B cell (primary cell): ENCODE results near the gene BIRC2. TPM values are rescaled to one million over a fixed set of nuclear protein-coding genes. Genes with fewer than 3 reads are reported as not detected.
A peak's percentile ranks its signal among the peaks of the same experiment; 100 is the strongest.

Source experiments
- ATAC-seq: fragments of 200-7000 bp; cut with Tn5 transposase; one replicate; pipeline ENCODE4 v1.10.0; 2021; ENCODE audit warnings: low read depth, mild to moderate bottlenecking, moderate number of reproducible peaks, moderate library complexity
- CTCF ChIA-PET: fragments of 350-600 bp; sonication (Branson Sonifier 250); formaldehyde crosslinking; loops from one replicate; lab custom pipeline; 2021; ENCODE audit warnings: antibody characterized with exemption, inconsistent platforms; lab: Charles Lee
- POLR2A ChIA-PET: fragments of 350-600 bp; sonication (Branson Sonifier 250); formaldehyde crosslinking; loops from one replicate; lab custom pipeline; 2021; ENCODE audit warnings: antibody characterized with exemption; lab: Charles Lee
- DNase-seq: peaks from one replicate; pipeline ENCODE4 v3.0.0; 2013
- H2AFZ ChIP-seq: 2 replicates; pipeline ENCODE4 v1.6.1; 2012; ENCODE audit warnings: mild to moderate bottlenecking, low read depth, low read length; ENCODE audit not compliant: insufficient read depth, poor library complexity, severe bottlenecking
- H3K27ac ChIP-seq, 2 donors: 1 replicate in 1 of 2; 2 replicates in 1 of 2; pipeline ENCODE4 v1.5.1; 2012 to 2013; ENCODE audit warnings: low read length in 2 of 2, mild to moderate bottlenecking in 2 of 2, moderate library complexity in 1 of 2
- H3K27me3 ChIP-seq, 4 experiments: fragments of 200-600 bp in 1 of 4; sonication (generic) in 1 of 4; replicated peaks in 1 of 4; 1 replicate in 2 of 4; 2 replicates in 2 of 4; pipeline versions ENCODE4 v1.6.1 to v1.7.0; 2013 to 2016; ENCODE audit warnings: low read length in 3 of 4, mild to moderate bottlenecking in 2 of 4, mixed read lengths in 1 of 4, moderate library complexity in 1 of 4; ENCODE audit not compliant: insufficient read depth in 4 of 4, control insufficient read depth in 3 of 4; ENCODE audit errors: control extremely low read depth in 1 of 4
- H3K36me3 ChIP-seq, 2 experiments: replicated peaks in 1 of 2; 1 replicate in 1 of 2; 2 replicates in 1 of 2; pipeline versions ENCODE4 v1.6.1 to v1.7.1; 2013; ENCODE audit warnings: low read length in 1 of 2; ENCODE audit not compliant: insufficient read depth in 2 of 2, control insufficient read depth in 1 of 2; ENCODE audit errors: control extremely low read depth in 1 of 2, extremely low read depth in 1 of 2
- H3K4me1 ChIP-seq, 2 donors: fragments of 200-600 bp in 1 of 2; sonication (generic) in 1 of 2; 1 replicate in 1 of 2; 2 replicates in 1 of 2; pipeline versions ENCODE4 v1.5.1 to v1.6.1; 2013 to 2017; ENCODE audit warnings: low read length in 2 of 2; ENCODE audit not compliant: control insufficient read depth in 2 of 2, insufficient read depth in 2 of 2
- H3K4me2 ChIP-seq: replicated peaks from 2 replicates; pipeline ENCODE3; 2012; ENCODE audit warnings: mild to moderate bottlenecking, low read depth, low read length; ENCODE audit not compliant: poor library complexity, severe bottlenecking
- H3K4me3 ChIP-seq, 5 experiments: fragments of 200-600 bp in 1 of 5; sonication (generic) in 1 of 5; 1 replicate in 3 of 5; 2 replicates in 2 of 5; pipeline versions ENCODE4 v1.5.1 to v1.7.0; 2011 to 2016; ENCODE audit warnings: low read length in 4 of 5, mild to moderate bottlenecking in 4 of 5, low read depth in 2 of 5, control low read depth in 1 of 5, moderate library complexity in 1 of 5; ENCODE audit not compliant: insufficient read depth in 1 of 5; ENCODE audit errors: control extremely low read depth in 1 of 5, extremely low read depth in 1 of 5
- H3K79me2 ChIP-seq: fragments of 200-600 bp; sonication (generic); one replicate; pipeline ENCODE4 v1.6.0; 2016; ENCODE audit warnings: low read length; ENCODE audit not compliant: control insufficient read depth, insufficient read depth
- H3K9ac ChIP-seq: fragments of 200-600 bp; sonication (generic); 2 replicates; pipeline ENCODE4 v1.6.1; 2017; ENCODE audit warnings: mild to moderate bottlenecking, low read length, moderate library complexity
- H3K9me3 ChIP-seq, 3 donors: one replicate each; pipeline versions ENCODE4 v1.6.1 to v1.7.1; 2013; ENCODE audit warnings: low read length in 2 of 3; ENCODE audit not compliant: control insufficient read depth in 2 of 3, insufficient read depth in 1 of 3; ENCODE audit errors: control extremely low read depth in 1 of 3
- H4K20me1 ChIP-seq: 2 replicates; pipeline ENCODE4 v1.6.0; 2012; ENCODE audit warnings: mild to moderate bottlenecking, low read length; ENCODE audit not compliant: insufficient read depth, control insufficient read depth, poor library complexity, severe bottlenecking
- H3K27ac Mint-ChIP-seq: one replicate; pipeline ENCODE4 v1.8.0; 2021; ENCODE audit warnings: mixed read lengths
- H3K27me3 Mint-ChIP-seq: one replicate; pipeline ENCODE4 v1.8.0; 2021; ENCODE audit warnings: mixed read lengths
- H3K4me1 Mint-ChIP-seq: one replicate; pipeline ENCODE4 v1.8.0; 2021; ENCODE audit warnings: mixed read lengths
- H3K4me3 Mint-ChIP-seq: one replicate; pipeline ENCODE4 v1.8.0; 2021; ENCODE audit warnings: mixed read lengths
- H3K9me3 Mint-ChIP-seq: one replicate; pipeline ENCODE4 v1.8.0; 2022; ENCODE audit warnings: mixed read lengths; ENCODE audit not compliant: insufficient read depth
- CTCF ChIP-seq: fragments of 200-600 bp; IDR thresholded peaks from one replicate; pipeline ENCODE4 v1.8.0; 2022; ENCODE audit warnings: antibody characterized with exemption, mild to moderate bottlenecking
- EZH2 ChIP-seq: IDR thresholded peaks from 2 replicates; pipeline ENCODE4 v1.6.1; 2012; ENCODE audit warnings: borderline replicate concordance, low read depth, mild to moderate bottlenecking, moderate library complexity, low read length; ENCODE audit not compliant: insufficient read depth, poor library complexity, severe bottlenecking
- WGBS: methylation state at CpG from one replicate; pipeline ENCODE4 v1.1.5; 2013; ENCODE audit warnings: missing lambda C conversion rate; ENCODE audit not compliant: insufficient coverage; 5-methylcytosine and 5-hydroxymethylcytosine counted together
- intact Hi-C: fragments of 100-400 bp; cut with micrococcal nuclease; formaldehyde crosslinking; loops from one replicate; pipeline ENCODE4 v1.10.0; 2022
- polyA plus RNA-seq: library from polyadenylated mRNA; depleted of rRNA; stranded (reverse); fragments of >200 nt; gene quantifications from 2 replicates; pipeline ENCODE4 v1.2.3, GENCODE V29; 2012
- total RNA-seq, 2 donors: library from RNA; stranded (reverse); fragments of 120-200 nt in 1 of 2; gene quantifications; 1 replicate in 1 of 2; 2 replicates in 1 of 2; pipeline versions ENCODE4 v1.2.3 to v1.2.4, GENCODE V29; 2013 to 2022

BIRC2 gene
- total and polyA plus RNA-seq, 2 donors (not counting 1 experiment from before 2014, with no cell fraction given) = 20.1 to 51.0 TPM

GRCh38 chr11:102325088-102325487 lies 21.9 kb upstream of the BIRC2 start:
- peak overlapping the region in 1 of 2 donors; percentile 98 for H3K27ac ChIP-seq
- DNase-seq (no peak), ATAC-seq (no peak)
- no peak overlapping the region for H3K4me3 ChIP-seq
- WGBS = 80% methylated on average over 1 of the region's 3 CpGs
- intact Hi-C loops = no loop called here
- H3K4me1 ChIP-seq = peaks cover 37 to 52% of the 10 kb centered on the region in 2 donors
- H3K27me3 ChIP-seq = no peaks in the 10 kb centered on the region
- TF ChIP-seq EZH2 (no peak), CTCF (no peak)
- POLR2A ChIA-PET = interaction anchor here (0.8 kb wide), 1 partner anchor 18 kb away, joined by 3 read pairs; no protein-coding TSS in a partner anchor
- Mint-ChIP-seq H3K4me3 (peak overlapping the region; percentile 53), H3K27ac (peak overlapping the region; percentile 52), H3K27me3 (no peaks in the 10 kb centered on the region), H3K4me1 (peaks cover 53% of the 10 kb centered on the region), H3K9me3 (no peaks in the 10 kb centered on the region)
- H3K9me3 ChIP-seq = peaks cover 0 to 1% (median 0%) of the 10 kb centered on the region in 3 donors
- CTCF ChIA-PET = interaction anchor here (0.7 to 2.3 kb wide), 9 partner anchors 9 to 66 kb away, joined by 3 to 21 read pairs (median 5); no protein-coding TSS in a partner anchor
- peak overlapping the region; percentile 77 for H3K4me2 ChIP-seq
- no peak overlapping the region for H2AFZ ChIP-seq
- peaks cover 82% of the 10 kb centered on the region for H4K20me1 ChIP-seq
- peaks cover 28 to 92% of the 10 kb centered on the region in 2 experiments for H3K36me3 ChIP-seq
- no peak overlapping the region for H3K9ac ChIP-seq
- H3K79me2 ChIP-seq = peaks cover 77% of the 10 kb centered on the region

- peaks cover 84% of the 10 kb centered on the region for H4K20me1 ChIP-seq
- H3K4me2 ChIP-seq = no peak overlapping the region
- H3K27me3 Mint-ChIP-seq = no peaks in the 10 kb centered on the region
- peaks cover 45% of the 10 kb centered on the region for H3K79me2 ChIP-seq
- ChIA-PET POLR2A (no interaction called here), CTCF (interaction anchor here (1.1 to 2.4 kb wide), 3 partner anchors 13 to 38 kb away, joined by 3 to 10 read pairs (median 9); no protein-coding TSS in a partner anchor)
- H3K27me3 ChIP-seq = no peaks in the 10 kb centered on the region
- H3K27ac Mint-ChIP-seq = no peak overlapping the region
- peak overlapping the region in 1 of 2 donors; percentile 79 for H3K27ac ChIP-seq
- H3K9me3 Mint-ChIP-seq = no peaks in the 10 kb centered on the region
- H3K36me3 ChIP-seq = peaks cover 40 to 97% of the 10 kb centered on the region in 2 experiments
- intact Hi-C loops = no loop called here
- H3K4me1 Mint-ChIP-seq = peaks cover 44% of the 10 kb centered on the region
- WGBS = no CpG with 5 or more reads among the region's 1 CpG
- no peak overlapping the region for H3K4me3 ChIP-seq
- ATAC-seq (no peak), DNase-seq (no peak)
- no peak overlapping the region for H3K4me3 Mint-ChIP-seq
- H2AFZ ChIP-seq = no peak overlapping the region
- H3K4me1 ChIP-seq = peaks cover 20 to 27% of the 10 kb centered on the region in 2 donors
- TF ChIP-seq CTCF (no peak), EZH2 (no peak)
- H3K9me3 ChIP-seq = no peaks in the 10 kb centered on the region
- no peak overlapping the region for H3K9ac ChIP-seq
Observed at GRCh38 chr11:102328748-102329147, 18.3 kb upstream of the BIRC2 start.
